ENCODE data around the gene THAP4.
A peak's percentile ranks its signal among the peaks of the same experiment; 100 is the strongest.

Gene THAP4

DNA sequence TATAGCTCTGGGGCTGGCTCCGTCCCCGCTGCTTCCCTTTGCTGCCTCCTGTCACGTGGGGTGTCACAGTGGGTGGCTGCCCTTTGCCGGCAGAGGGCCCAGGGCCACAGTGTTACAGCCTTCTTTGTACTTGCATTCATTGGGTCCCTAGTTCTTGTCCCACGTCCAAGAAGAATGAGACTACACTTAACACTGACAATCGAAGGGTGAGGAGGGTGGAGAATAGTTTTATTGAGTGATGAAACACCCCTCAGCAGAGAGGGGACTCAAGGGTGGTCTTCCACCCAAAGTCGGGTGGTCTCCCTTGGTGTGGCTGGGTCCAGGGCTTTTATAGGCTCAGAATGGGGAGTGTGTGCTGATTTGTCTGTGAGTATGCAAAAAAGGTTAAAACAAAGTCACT, 2.4 kb upstream of the THAP4 start:
- H3K4me3 ChIP-seq (ENCODE audit: control insufficient read depth in 1 of 7, extremely low read depth in 1 of 7, insufficient read depth in 4 of 7, low read depth in 2 of 7, low read length in 6 of 7): no peak overlapping the region
- H3K27ac ChIP-seq (ENCODE audit: insufficient read depth in 1 of 2, low read depth in 1 of 2, low read length in 2 of 2, poor library complexity in 1 of 2, severe bottlenecking in 2 of 2): no peak overlapping the region
- peaks cover 0 to 3% (median 0%) of the 10 kb centered on the region in 5 experiments for H3K9me3 ChIP-seq (ENCODE audit: control extremely low read depth in 1 of 5, control insufficient read depth in 4 of 5, insufficient read depth in 2 of 5, low read depth in 1 of 5, low read length in 4 of 5)
- peaks cover 7 to 28% (median 20%) of the 10 kb centered on the region in 4 experiments for H3K4me1 ChIP-seq (ENCODE audit: control extremely low read depth in 1 of 4, control insufficient read depth in 4 of 4, insufficient read depth in 4 of 4, low read length in 3 of 4)
- no peaks in the 10 kb centered on the region for H3K27me3 ChIP-seq (replicated peaks in 2 of 5; ENCODE audit: control insufficient read depth in 4 of 5, insufficient read depth in 5 of 5, low read length in 4 of 5)
- ChIA-PET POLR2A (no interaction called here), CTCF (interaction anchor here (1.0 kb wide), 1 partner anchor 20 kb away, joined by 3 read pairs; no protein-coding TSS in a partner anchor)
- WGBS (ENCODE audit: insufficient coverage): 93% methylated on average over 4 of the region's 7 CpGs
- peaks cover 0 to 18% (median 3%) of the 10 kb centered on the region in 4 experiments for H3K36me3 ChIP-seq (ENCODE audit: control insufficient read depth in 4 of 4, insufficient read depth in 4 of 4, low read length in 3 of 4)
- DNase-seq: no peak

GRCh38 chr2:241638940-241639339, 2.0 kb upstream of the THAP4 start:
- Histone ChIP-seq H3K36me3 (ENCODE audit: control insufficient read depth in 4 of 4, insufficient read depth in 4 of 4, low read length in 3 of 4) (peaks cover 0 to 20% (median 4%) of the 10 kb centered on the region in 4 experiments), H3K4me3 (ENCODE audit: control insufficient read depth in 1 of 7, extremely low read depth in 1 of 7, insufficient read depth in 4 of 7, low read depth in 2 of 7, low read length in 6 of 7) (peak overlapping the region in 5 of 7 experiments; percentile 78 to 99 (median 96)), H3K27me3 (replicated peaks in 2 of 5; ENCODE audit: control insufficient read depth in 4 of 5, insufficient read depth in 5 of 5, low read length in 4 of 5) (no peaks in the 10 kb centered on the region), H3K4me1 (ENCODE audit: control extremely low read depth in 1 of 4, control insufficient read depth in 4 of 4, insufficient read depth in 4 of 4, low read length in 3 of 4) (peaks cover 7 to 28% (median 20%) of the 10 kb centered on the region in 4 experiments), H3K27ac (ENCODE audit: insufficient read depth in 1 of 2, low read depth in 1 of 2, low read length in 2 of 2, poor library complexity in 1 of 2, severe bottlenecking in 2 of 2) (peak overlapping the region in 1 of 2 experiments; percentile 97), H3K9me3 (ENCODE audit: control extremely low read depth in 1 of 5, control insufficient read depth in 4 of 5, insufficient read depth in 2 of 5, low read depth in 1 of 5, low read length in 4 of 5) (peaks cover 0 to 3% (median 0%) of the 10 kb centered on the region in 5 experiments)
- CTCF ChIA-PET: interaction anchor here (1.0 to 1.2 kb wide), 4 partner anchors 17 to 48 kb away, joined by 3 to 5 read pairs (median 4); partner anchors contain the start of gene DTYMK
- 95% methylated on average over 14 of the region's 14 CpGs for WGBS (ENCODE audit: insufficient coverage)
- POLR2A ChIA-PET: no interaction called here
- no peak for DNase-seq

DNA sequence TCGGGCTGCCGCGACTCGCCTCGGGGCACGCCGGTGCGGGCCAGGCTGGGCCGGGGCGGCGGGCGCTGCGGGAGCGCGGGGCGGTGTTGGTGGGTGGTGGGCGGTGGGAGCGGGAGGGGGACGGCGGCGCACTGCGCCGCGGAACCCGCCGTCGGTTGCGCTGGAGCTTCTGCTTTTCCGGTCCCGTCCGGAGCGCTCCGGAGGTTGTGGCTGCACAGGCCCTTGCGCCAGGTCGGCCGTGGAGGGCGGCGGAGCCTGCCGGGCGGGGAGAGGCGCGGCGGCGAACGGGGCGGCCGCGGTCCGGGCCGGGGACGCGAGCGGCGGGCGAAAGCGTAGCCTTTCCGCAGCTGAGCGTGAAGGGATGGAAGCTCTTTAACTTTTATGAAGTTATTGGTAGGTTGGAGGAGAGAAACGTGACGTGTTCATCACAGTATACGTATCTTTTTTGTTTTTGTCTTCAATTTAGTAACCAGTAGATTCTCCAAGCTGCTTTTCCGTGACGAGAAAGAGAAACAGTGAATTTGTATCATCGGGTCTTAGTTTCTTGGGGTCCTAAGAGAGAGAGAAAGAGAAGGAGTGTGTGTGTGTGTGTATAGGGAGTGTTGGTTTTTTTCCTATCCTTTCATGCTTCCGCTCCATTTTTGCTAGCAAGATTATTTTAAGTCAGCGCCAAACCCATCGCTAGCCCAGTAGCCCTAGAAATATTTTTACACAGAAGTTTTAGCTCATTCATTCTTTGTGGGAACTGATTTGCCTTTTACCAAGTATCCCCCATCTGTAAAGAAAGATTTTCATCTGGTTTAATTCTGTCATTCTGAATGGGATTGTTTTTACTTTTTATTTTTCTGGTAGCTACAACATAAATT, 1.1 kb upstream of the THAP4 start:
- Histone ChIP-seq H3K36me3 (ENCODE audit: control insufficient read depth in 4 of 4, insufficient read depth in 4 of 4, low read length in 3 of 4) (peaks cover 0 to 28% (median 9%) of the 10 kb centered on the region in 4 experiments), H3K27ac (ENCODE audit: insufficient read depth in 1 of 2, low read depth in 1 of 2, low read length in 2 of 2, poor library complexity in 1 of 2, severe bottlenecking in 2 of 2) (peak overlapping the region; percentile 91 to 97), H3K4me3 (ENCODE audit: control insufficient read depth in 1 of 7, extremely low read depth in 1 of 7, insufficient read depth in 4 of 7, low read depth in 2 of 7, low read length in 6 of 7) (peak overlapping the region; percentile 78 to 99 (median 98)), H3K9me3 (ENCODE audit: control extremely low read depth in 1 of 5, control insufficient read depth in 4 of 5, insufficient read depth in 2 of 5, low read depth in 1 of 5, low read length in 4 of 5) (peaks cover 0 to 3% (median 0%) of the 10 kb centered on the region in 5 experiments), H3K27me3 (replicated peaks in 2 of 5; ENCODE audit: control insufficient read depth in 4 of 5, insufficient read depth in 5 of 5, low read length in 4 of 5) (no peaks in the 10 kb centered on the region), H3K4me1 (ENCODE audit: control extremely low read depth in 1 of 4, control insufficient read depth in 4 of 4, insufficient read depth in 4 of 4, low read length in 3 of 4) (peaks cover 7 to 28% (median 20%) of the 10 kb centered on the region in 4 experiments)
- ChIA-PET CTCF (interaction anchor here (1.0 to 1.2 kb wide), 6 partner anchors 10 to 50 kb away, joined by 3 to 5 read pairs (median 3); partner anchors contain the start of gene DTYMK), POLR2A (no interaction called here)
- whole genome bisulfite sequencing (ENCODE audit: insufficient coverage): under 1% methylated on average over 51 of the region's 67 CpGs
- DNase-seq: peak; percentile 36 to 77 (median 67)

DNA sequence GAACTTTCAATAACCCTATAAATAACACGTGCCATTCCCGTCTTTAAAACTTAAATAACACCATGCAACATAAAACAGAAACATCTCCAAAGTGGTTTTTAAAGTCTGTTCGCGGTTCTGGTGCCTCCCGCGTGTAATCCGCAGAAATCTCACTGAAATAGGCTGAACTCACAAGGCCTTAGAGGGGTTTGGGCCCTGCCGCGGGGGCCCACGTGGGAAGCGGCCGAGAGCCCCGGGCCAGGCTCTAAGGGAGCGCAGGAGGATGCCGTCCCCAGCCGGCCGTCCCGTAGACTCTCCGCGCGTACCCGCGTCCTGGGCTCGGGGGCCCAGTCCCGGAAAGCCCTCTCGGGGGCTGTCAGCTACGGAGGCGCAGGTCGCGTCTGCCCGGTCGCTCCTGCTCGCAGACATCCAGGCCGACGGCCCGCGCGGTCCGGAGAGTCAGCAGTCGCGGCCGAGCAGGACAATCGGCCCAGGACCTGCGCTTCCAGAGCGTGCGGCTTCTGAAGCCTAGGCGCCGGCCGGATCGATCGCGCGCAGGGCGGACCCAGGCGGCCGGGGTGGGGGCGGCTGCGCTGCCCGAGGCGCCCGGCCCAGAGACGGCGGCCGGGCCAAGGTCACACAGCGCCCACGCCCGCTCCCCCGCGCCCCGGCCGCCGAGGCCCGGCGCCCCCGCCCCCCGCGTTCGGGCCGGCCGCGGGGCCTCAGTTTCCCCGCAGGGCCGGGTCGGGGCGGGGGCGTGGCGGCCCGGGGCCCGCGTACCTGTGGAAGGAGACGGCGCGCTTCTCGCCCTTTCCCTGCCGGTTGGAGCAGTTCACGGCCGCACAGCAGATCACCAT, 558 bp downstream of the THAP4 start:
- Histone ChIP-seq H3K4me1 (ENCODE audit: control extremely low read depth in 1 of 4, control insufficient read depth in 4 of 4, insufficient read depth in 4 of 4, low read length in 3 of 4) (peaks cover 7 to 26% (median 18%) of the 10 kb centered on the region in 4 experiments), H3K4me3 (ENCODE audit: control insufficient read depth in 1 of 7, extremely low read depth in 1 of 7, insufficient read depth in 4 of 7, low read depth in 2 of 7, low read length in 6 of 7) (peak overlapping the region; percentile 78 to 99 (median 98)), H3K27ac (ENCODE audit: insufficient read depth in 1 of 2, low read depth in 1 of 2, low read length in 2 of 2, poor library complexity in 1 of 2, severe bottlenecking in 2 of 2) (peak overlapping the region in 1 of 2 experiments; percentile 97), H3K36me3 (ENCODE audit: control insufficient read depth in 4 of 4, insufficient read depth in 4 of 4, low read length in 3 of 4) (peaks cover 8 to 43% (median 21%) of the 10 kb centered on the region in 4 experiments), H3K9me3 (ENCODE audit: control extremely low read depth in 1 of 5, control insufficient read depth in 4 of 5, insufficient read depth in 2 of 5, low read depth in 1 of 5, low read length in 4 of 5) (peaks cover 0 to 3% (median 0%) of the 10 kb centered on the region in 5 experiments), H3K27me3 (replicated peaks in 2 of 5; ENCODE audit: control insufficient read depth in 4 of 5, insufficient read depth in 5 of 5, low read length in 4 of 5) (no peaks in the 10 kb centered on the region)
- CTCF ChIA-PET: interaction anchor here (1.0 to 1.1 kb wide), 3 partner anchors 12 to 52 kb away, joined by 3 to 4 read pairs (median 3); no protein-coding TSS in a partner anchor
- POLR2A ChIA-PET: interaction anchor here (0.7 kb wide), 1 partner anchor 744 kb away, joined by 3 read pairs; no protein-coding TSS in a partner anchor
- DNase-seq: peak; percentile 12 to 48 (median 30)
- under 1% methylated on average over 89 of the region's 97 CpGs for WGBS (ENCODE audit: insufficient coverage)

DNA sequence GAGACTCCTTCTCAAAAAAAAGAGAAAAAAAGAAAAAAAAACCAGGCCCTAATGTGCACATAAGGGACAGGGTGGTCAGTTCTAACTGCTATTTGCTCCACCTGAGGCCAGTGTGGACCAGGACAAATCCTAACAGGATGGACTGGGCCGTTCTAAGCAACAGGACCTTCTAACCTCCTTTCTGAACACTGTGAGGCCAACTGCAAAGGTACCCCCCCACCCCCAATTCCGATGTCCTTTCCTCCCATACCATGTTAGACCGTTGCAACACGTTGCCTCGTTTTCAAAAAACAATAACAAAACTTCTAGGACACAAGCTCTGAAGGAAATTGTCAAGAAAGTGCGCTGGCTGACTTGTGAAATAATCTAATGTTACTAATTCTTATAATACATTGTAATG, 1.2 kb downstream of the THAP4 start:
- H3K9me3 ChIP-seq (ENCODE audit: control extremely low read depth in 1 of 5, control insufficient read depth in 4 of 5, insufficient read depth in 2 of 5, low read depth in 1 of 5, low read length in 4 of 5): peaks cover 0 to 3% (median 0%) of the 10 kb centered on the region in 5 experiments
- peak overlapping the region in 6 of 7 experiments; percentile 78 to 99 (median 97) for H3K4me3 ChIP-seq (ENCODE audit: control insufficient read depth in 1 of 7, extremely low read depth in 1 of 7, insufficient read depth in 4 of 7, low read depth in 2 of 7, low read length in 6 of 7)
- H3K27ac ChIP-seq (ENCODE audit: insufficient read depth in 1 of 2, low read depth in 1 of 2, low read length in 2 of 2, poor library complexity in 1 of 2, severe bottlenecking in 2 of 2): peak overlapping the region in 1 of 2 experiments; percentile 97
- no peaks in the 10 kb centered on the region for H3K27me3 ChIP-seq (replicated peaks in 2 of 5; ENCODE audit: control insufficient read depth in 4 of 5, insufficient read depth in 5 of 5, low read length in 4 of 5)
- H3K4me1 ChIP-seq (ENCODE audit: control extremely low read depth in 1 of 4, control insufficient read depth in 4 of 4, insufficient read depth in 4 of 4, low read length in 3 of 4): peaks cover 7 to 26% (median 18%) of the 10 kb centered on the region in 4 experiments
- no peak for DNase-seq
- WGBS (ENCODE audit: insufficient coverage): 32% methylated on average over 2 of the region's 6 CpGs
- H3K36me3 ChIP-seq (ENCODE audit: control insufficient read depth in 4 of 4, insufficient read depth in 4 of 4, low read length in 3 of 4): peaks cover 10 to 46% (median 26%) of the 10 kb centered on the region in 4 experiments
- ChIA-PET POLR2A (interaction anchor here (0.6 kb wide), 1 partner anchor 18 kb away, joined by 4 read pairs; no protein-coding TSS in a partner anchor), CTCF (interaction anchor here (1.1 kb wide), 2 partner anchors 11 to 25 kb away, joined by 3 to 4 read pairs; no protein-coding TSS in a partner anchor)

DNA sequence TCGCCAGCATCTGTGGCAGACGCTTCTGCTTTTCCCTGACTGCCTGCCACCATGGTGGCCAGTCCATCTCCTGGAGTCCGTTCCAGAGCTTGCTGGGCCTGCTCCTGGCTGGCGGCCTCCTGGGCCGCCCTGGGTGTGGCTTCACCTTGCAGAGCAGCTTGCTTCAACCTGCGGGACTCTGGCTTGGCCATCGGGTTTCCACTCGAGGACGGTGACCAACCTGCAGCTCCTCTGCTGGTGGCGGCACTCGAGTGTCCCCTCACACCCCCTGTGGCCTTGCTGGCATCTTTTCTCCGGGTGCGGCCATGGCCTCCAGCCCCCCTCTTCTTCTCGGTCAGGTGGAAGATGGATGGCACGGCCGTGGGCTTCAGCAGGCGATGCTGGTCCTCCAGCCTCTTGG, 3.4 kb downstream of the THAP4 start:
- no peaks in the 10 kb centered on the region for H3K27me3 ChIP-seq (replicated peaks in 2 of 5; ENCODE audit: control insufficient read depth in 4 of 5, insufficient read depth in 5 of 5, low read length in 4 of 5)
- no peak overlapping the region for H3K4me3 ChIP-seq (ENCODE audit: control insufficient read depth in 1 of 7, extremely low read depth in 1 of 7, insufficient read depth in 4 of 7, low read depth in 2 of 7, low read length in 6 of 7)
- CTCF ChIA-PET: interaction anchor here (2.3 kb wide), 1 partner anchor 9 kb away, joined by 8 read pairs; no protein-coding TSS in a partner anchor
- POLR2A ChIA-PET: no interaction called here
- DNase-seq: no peak
- H3K27ac ChIP-seq (ENCODE audit: insufficient read depth in 1 of 2, low read depth in 1 of 2, low read length in 2 of 2, poor library complexity in 1 of 2, severe bottlenecking in 2 of 2): no peak overlapping the region
- no peaks in the 10 kb centered on the region for H3K9me3 ChIP-seq (ENCODE audit: control extremely low read depth in 1 of 5, control insufficient read depth in 4 of 5, insufficient read depth in 2 of 5, low read depth in 1 of 5, low read length in 4 of 5)
- WGBS (ENCODE audit: insufficient coverage): 92% methylated on average over 11 of the region's 17 CpGs
- H3K4me1 ChIP-seq (ENCODE audit: control extremely low read depth in 1 of 4, control insufficient read depth in 4 of 4, insufficient read depth in 4 of 4, low read length in 3 of 4): peaks cover 5 to 20% (median 13%) of the 10 kb centered on the region in 4 experiments
- H3K36me3 ChIP-seq (ENCODE audit: control insufficient read depth in 4 of 4, insufficient read depth in 4 of 4, low read length in 3 of 4): peaks cover 10 to 51% (median 26%) of the 10 kb centered on the region in 4 experiments

Measured in common myeloid progenitor, CD34-positive (primary cell).